8988T (cell line): ENCODE measurements around the gene LILRB2.
"Not testable (repeated sequence)": the region's sequence is repeated elsewhere in the genome, so short reads cannot be mapped to it uniquely, and the experiment has no call there.

ENCODE experiments used
- DNase-seq: peaks from one replicate; pipeline ENCODE4 v3.0.0; 2011

The LILRB2 gene

GRCh38 chr19:54271106-54271505, 9.8 kb downstream of the LILRB2 start:
- no peak for DNase-seq

DNA sequence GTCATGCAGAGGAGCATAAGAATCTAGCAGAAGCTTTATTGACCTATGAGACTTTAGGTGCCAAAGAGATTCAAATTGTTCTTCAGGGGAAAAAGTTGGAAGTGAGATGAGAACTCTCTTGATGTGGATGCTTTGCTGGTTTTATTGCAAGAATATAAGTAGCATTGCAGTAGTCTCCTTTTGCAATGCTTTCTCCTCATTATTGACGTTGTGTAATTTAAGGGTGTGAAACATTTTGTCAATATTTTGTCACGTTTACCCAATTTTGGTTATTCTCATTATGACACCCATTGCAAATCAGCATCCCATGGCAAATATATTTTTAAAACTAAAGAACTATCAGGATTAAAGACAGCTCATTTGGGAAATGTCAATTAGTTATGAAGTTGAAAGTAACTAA, 12.0 kb downstream of the LILRB2 start:
- DNase-seq, result no peak

- no peak for DNase-seq
These were observed 14.8 kb downstream of the LILRB2 start for GRCh38 chr19:54266133-54266532.

DNA sequence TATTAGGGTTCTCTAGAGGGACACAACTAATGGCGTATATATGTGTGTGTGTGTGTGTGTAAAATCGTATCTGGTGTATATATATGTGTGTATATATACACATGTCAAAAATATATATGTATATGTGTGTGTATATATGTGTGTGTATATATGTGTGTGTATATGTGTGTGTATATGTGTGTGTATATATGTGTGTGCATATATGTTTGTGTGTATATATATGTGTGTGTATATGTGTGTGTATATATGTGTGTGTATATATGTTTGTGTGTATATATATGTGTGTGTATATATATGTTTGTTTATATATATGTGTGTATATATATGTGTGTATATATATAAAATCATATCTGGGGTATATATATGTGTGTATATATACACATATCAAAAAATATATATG, 18.4 kb downstream of the LILRB2 start:
- DNase-seq, result no peak

- no peak for DNase-seq
These were observed 18.8 kb downstream of the LILRB2 start for GRCh38 chr19:54262066-54262465.

- no peak for DNase-seq
These were observed 23.8 kb downstream of the LILRB2 start, which contains the start of gene LILRB5 for GRCh38 chr19:54257116-54257480. Gene LILRB5, minus strand, starts transcription at chr19:54257273. Its CDS starts 80 bp downstream, at chr19:54257193.

GRCh38 chr19:54256250-54257115, 24.4 kb downstream of the LILRB2 start:
- no peak for DNase-seq

GRCh38 chr19:54255105-54255775, 25.7 kb downstream of the LILRB2 start:
- DNase-seq, result no peak

DNA sequence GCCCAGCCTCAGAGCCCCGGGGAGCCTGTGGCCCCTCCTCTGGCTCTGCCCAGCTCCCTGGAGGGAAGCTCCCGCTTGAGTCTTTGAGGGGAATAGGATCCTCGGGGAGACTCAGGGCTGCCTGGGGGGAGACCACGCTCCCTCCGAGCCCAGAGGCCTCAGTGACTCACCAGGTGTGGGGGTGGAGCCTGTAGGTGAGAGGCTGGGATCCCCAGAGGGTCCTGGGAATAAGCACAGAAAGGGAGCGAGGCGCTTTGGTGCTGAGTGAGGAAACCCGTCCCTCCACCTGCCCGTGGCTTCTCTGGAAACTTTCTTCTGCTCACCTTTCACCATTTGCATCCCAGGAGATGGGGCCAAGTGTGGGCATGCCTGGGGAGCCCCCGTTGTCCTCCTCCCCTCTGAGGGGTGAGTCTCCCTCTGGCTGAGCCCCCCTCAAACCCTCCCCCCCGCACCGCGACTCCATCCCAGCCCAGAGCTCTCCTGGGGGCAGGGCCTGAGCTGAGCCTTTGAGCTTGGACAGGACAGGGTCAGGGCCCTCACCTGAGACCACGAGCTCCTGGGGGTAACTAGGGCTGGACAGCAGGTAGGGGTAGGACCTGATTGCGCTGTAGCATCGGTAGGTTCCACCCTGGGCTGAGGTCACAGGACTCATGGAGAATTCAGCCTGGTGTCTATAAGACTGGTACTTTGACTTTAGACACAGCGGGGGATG, 26.6 kb downstream of the LILRB2 start:
- DNase-seq, result no peak

DNA sequence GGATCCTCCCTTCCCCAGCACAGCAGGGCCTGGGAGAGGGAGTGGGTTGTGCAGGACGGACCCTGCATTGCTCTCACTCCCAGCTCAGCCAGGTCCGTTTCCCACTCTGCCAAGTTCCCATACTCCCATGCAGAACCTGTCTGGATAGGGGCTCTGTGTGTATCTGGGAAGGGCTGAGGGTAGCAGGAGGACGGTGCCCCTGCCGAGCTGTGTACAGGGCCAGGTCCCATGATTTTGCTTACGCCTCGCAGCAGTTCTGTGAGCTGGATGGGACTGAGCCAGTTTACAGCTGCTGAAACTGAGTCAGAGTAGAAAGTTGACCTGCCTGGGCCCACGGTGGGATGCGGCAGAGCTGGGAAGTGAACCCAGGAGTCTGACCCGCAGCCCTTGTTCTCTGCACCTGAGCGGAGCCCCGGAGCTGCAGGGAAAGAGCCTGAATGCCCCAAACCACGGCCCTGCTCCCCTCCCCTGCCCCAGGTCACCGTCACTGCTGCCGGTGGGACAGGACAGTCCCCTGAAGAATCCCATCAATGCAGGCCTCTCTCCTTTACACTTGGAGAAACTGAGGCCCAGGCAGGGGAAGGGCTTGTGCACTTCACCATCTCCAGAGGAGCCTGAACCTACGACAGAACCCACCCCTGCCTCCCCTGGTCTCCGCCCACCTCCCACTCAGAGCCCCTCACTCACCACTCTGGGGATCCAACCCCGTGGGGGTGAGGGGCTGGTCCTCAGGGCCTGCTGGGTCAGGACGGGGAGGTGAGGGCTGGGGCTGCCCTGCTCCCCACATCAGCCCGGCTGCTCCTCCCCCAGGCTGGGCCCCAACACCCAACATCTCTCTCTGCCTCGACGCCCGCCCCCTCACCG, 27.3 kb downstream of the LILRB2 start:
- DNase-seq, result no peak

DNA sequence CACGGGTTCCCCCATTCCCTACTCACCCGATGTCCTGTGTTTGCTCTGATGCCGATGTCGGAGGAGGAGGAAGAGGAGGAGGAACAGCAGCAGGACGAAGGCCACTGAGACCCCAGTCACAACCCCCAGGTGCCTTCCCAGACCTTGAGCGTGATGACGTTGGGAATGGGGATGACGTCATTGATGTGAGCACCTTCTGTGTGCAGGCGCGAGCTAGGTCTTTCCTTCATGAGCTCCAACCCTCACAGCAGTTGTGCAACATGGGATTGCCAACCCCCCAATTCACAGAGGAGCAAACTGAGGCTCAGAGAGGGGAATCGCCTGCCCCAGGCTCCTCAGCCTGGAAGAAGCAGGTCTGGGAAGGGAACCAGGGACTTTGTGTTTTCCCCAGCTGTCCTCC, 28.1 kb downstream of the LILRB2 start:
- no peak for DNase-seq

DNA sequence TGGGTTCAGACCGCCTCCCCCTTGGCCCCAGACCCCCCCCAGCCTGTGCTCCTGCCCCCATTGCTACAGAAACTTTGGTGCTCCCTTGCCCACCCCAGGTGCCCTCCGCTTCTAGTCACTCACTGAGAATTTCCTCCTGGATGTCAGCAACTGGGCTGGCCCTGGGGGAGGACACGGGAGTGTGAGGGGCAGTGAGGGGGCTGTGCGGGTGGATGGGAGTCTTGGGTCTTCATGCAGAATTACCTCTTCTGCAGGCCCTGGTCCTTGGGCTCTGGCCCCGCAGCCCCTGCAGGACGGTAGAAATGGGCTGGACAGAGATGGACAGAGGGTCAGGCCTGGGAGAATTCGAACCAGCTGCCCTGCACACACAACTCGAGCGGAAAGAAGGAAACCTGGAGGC, 28.7 kb downstream of the LILRB2 start:
- DNase-seq, result no peak

DNA sequence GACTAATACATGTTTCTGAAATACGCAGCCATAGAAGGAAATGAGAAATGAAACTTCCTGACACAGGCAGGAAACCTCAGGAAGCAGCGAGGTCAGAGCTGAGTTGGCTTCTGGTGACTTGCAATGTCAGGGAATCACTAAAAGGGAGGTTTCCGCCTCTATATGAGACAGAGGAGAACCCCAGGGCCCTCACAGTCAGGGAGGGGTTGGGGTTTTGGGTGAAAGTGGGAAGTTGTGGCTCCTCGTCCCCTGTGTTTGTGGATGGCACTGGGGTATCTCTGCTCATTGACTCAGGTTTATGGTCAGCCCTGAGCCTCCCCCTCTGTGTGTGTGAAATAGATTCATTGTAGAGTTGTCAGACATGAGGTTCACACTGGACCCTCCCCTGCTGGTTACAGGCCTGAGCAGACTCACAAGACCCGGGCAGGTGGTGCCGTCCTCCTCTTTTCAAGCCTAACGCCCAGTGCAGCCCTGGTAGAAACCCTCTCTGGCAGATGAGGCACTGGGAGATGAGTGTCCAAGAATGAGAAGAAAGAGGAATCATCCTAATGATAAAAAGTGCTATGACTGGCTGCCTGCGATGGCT, 32.8 kb downstream of the LILRB2 start:
- DNase-seq, result no peak

DNA sequence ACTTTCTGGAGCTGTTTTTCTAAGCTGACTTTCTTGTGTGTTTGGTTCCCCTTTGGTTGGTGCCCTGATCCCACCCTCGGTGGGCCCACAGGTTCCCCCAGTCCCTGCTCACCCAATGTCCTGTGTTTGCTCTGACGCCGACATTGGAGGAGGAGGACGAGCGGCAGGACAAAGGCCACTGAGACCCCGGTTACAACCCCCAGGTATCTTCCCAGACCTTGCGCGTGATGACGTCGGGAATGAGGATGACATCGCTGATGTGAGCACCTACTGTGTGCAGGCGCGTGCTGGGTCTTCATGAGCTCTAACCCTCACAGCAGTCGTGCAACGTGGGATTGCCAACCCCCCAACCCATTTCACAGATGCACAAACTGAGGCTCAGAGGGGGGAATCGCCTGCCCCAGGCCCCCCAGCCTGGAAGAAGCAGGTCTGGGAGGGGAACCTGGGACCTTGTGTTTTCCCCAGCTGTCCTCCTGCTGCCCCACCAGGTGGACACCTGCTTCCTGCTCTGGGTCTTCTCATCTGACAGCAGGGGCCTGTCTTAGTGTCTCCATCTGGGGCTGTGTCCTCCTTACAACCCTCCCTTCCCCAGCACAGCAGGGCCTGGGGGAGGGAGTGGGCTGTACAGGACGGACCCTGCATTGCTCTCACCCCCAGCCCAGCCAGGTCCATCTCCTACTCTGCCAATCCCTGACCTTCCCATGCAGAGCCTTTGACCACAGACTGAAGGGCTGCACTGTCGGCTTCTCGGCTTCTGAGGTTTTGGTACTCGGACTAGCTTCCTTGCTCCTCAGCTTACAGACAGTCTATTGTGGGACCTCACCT, 33.6 kb downstream of the LILRB2 start:
- no peak for DNase-seq

GRCh38 chr19:54245936-54246335, 35.0 kb downstream of the LILRB2 start:
- DNase-seq, result no peak

GRCh38 chr19:54243809-54244208, 37.1 kb downstream of the LILRB2 start:
- DNase-seq, result not testable (repeated sequence)

DNA sequence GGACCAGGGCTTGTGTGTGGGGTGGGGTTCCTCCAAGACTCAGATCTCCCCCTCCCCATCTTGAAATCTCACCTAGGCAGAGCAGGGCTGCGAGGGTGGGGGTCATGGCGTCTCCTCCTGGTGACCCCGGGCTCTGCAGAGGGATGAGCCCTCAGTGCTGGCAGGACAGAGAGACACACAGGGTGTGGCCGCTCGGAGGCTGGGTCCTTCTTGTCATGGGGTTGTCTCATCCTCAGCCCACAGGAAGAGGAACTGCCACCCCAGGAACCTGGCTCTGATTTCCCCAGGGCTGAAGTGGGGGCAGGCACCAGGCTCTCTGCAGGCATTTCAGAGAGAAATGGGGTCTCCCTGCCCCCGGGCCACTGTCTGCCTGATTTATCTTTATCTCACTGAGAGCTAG, 38.3 kb downstream of the LILRB2 start, which contains the start of gene LILRA6:
Gene LILRA6, minus strand, starts transcription at position 145 of the 400 bp plus-strand sequence.
- DNase-seq, result not testable (repeated sequence)

- DNase-seq, result not testable (repeated sequence)
These were observed 38.7 kb downstream of the LILRB2 start for GRCh38 chr19:54242234-54242633.

- DNase-seq, result not testable (repeated sequence)
These were observed 40.3 kb downstream of the LILRB2 start for GRCh38 chr19:54240372-54241336.
